MCF 10A (cell line): ENCODE data around the gene BMPER. TPM values are rescaled to one million over a fixed set of nuclear protein-coding genes. Genes with fewer than 3 reads are reported as not detected.

Source experiments
- BruUV-seq: library from RNA; stranded (reverse); fragments of 400-500 nt; replicated peaks from 2 replicates; lab custom pipeline; 2021; lab: Mats Ljungman, UMichigan
- CTCF ChIA-PET: fragments of 300-600 bp; sonication (Branson Sonifier 250); formaldehyde crosslinking; extraction: SDS; loops from one replicate; lab custom pipeline; 2021; ENCODE audit warnings: antibody characterized with exemption, inconsistent platforms; lab: Yijun Ruan, JAX
- POLR2A ChIA-PET: fragments of 300-600, 350-650 bp; sonication (Branson Sonifier 250); formaldehyde crosslinking; extraction: SDS; loops from one replicate; lab custom pipeline; 2020; ENCODE audit warnings: antibody characterized with exemption, inconsistent platforms; lab: Yijun Ruan, JAX
- DNase-seq: peaks from one replicate; pipeline ENCODE4 v3.0.0-alpha.2; 2018; ENCODE audit not compliant: unreplicated experiment
- H3K27ac Mint-ChIP-seq: one replicate; pipeline ENCODE4 v1.8.0; 2022; ENCODE audit warnings: mild to moderate bottlenecking, low read depth, mixed read lengths; ENCODE audit not compliant: unreplicated experiment
- H3K27me3 Mint-ChIP-seq: one replicate; pipeline ENCODE4 v1.8.0; 2022; ENCODE audit warnings: mixed read lengths; ENCODE audit not compliant: insufficient read depth, unreplicated experiment
- H3K36me3 Mint-ChIP-seq: one replicate; pipeline ENCODE4 v1.8.0; 2022; ENCODE audit warnings: mild to moderate bottlenecking, moderate library complexity, mixed read lengths; ENCODE audit not compliant: insufficient read depth, unreplicated experiment
- H3K4me1 Mint-ChIP-seq: one replicate; pipeline ENCODE4 v1.8.0; 2022; ENCODE audit warnings: mixed read lengths; ENCODE audit not compliant: insufficient read depth, unreplicated experiment
- H3K4me3 Mint-ChIP-seq: one replicate; pipeline ENCODE4 v1.8.0; 2022; ENCODE audit warnings: mild to moderate bottlenecking, moderate library complexity, mixed read lengths; ENCODE audit not compliant: unreplicated experiment
- H3K9me3 Mint-ChIP-seq: one replicate; pipeline ENCODE4 v1.8.0; 2022; ENCODE audit warnings: mixed read lengths; ENCODE audit not compliant: unreplicated experiment
- intact Hi-C: fragments of 100-400 bp; cut with micrococcal nuclease; formaldehyde crosslinking; loops from 2 replicates; pipeline ENCODE4 v1.14.1; 2022
- total RNA-seq: library from RNA; stranded (reverse); gene quantifications from 2 replicates; pipeline ENCODE4 v1.2.3, GENCODE V29; 2022
- TF ChIP-seq, protein P1 (sequence below): fragments of 200-600 bp; IDR thresholded peaks from one replicate; pipeline ENCODE4 v1.8.0; 2022; ENCODE audit warnings: antibody characterized with exemption, mild to moderate bottlenecking; ENCODE audit not compliant: unreplicated experiment

Gene BMPER
- total RNA-seq, 1 experiment from 2014 or later: 0.40 TPM

GRCh38 chr7:34191771-34192479 is 286.6 kb downstream of the BMPER start:
- no peak for DNase-seq
- TF ChIP-seq, protein P1, sequence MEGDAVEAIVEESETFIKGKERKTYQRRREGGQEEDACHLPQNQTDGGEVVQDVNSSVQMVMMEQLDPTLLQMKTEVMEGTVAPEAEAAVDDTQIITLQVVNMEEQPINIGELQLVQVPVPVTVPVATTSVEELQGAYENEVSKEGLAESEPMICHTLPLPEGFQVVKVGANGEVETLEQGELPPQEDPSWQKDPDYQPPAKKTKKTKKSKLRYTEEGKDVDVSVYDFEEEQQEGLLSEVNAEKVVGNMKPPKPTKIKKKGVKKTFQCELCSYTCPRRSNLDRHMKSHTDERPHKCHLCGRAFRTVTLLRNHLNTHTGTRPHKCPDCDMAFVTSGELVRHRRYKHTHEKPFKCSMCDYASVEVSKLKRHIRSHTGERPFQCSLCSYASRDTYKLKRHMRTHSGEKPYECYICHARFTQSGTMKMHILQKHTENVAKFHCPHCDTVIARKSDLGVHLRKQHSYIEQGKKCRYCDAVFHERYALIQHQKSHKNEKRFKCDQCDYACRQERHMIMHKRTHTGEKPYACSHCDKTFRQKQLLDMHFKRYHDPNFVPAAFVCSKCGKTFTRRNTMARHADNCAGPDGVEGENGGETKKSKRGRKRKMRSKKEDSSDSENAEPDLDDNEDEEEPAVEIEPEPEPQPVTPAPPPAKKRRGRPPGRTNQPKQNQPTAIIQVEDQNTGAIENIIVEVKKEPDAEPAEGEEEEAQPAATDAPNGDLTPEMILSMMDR: no peak
- Mint-ChIP-seq H3K27ac (no peak overlapping the region), H3K27me3 (no peaks in the 10 kb centered on the region), H3K4me1 (no peaks in the 10 kb centered on the region), H3K36me3 (no peaks in the 10 kb centered on the region), H3K9me3 (no peaks in the 10 kb centered on the region), H3K4me3 (no peak overlapping the region)
- BruUV-seq: no TSS peak
- POLR2A ChIA-PET: no interaction called here
- CTCF ChIA-PET: no interaction called here
- intact Hi-C loops: no loop called here

- Mint-ChIP-seq H3K27ac (no peak overlapping the region), H3K4me1 (no peaks in the 10 kb centered on the region), H3K36me3 (no peaks in the 10 kb centered on the region), H3K4me3 (no peak overlapping the region), H3K9me3 (no peaks in the 10 kb centered on the region), H3K27me3 (no peaks in the 10 kb centered on the region)
- ChIA-PET CTCF (no interaction called here), POLR2A (no interaction called here)
- no peak for DNase-seq
- intact Hi-C loops: no loop called here
- TF ChIP-seq, protein P1: no peak
- BruUV-seq: no TSS peak
These were observed 287.6 kb downstream of the BMPER start for GRCh38 chr7:34192906-34193305.

GRCh38 chr7:34198231-34198641 is 292.9 kb downstream of the BMPER start:
- Mint-ChIP-seq H3K27me3 (no peaks in the 10 kb centered on the region), H3K36me3 (no peaks in the 10 kb centered on the region), H3K4me3 (no peak overlapping the region), H3K27ac (no peak overlapping the region), H3K9me3 (no peaks in the 10 kb centered on the region), H3K4me1 (no peaks in the 10 kb centered on the region)
- POLR2A ChIA-PET: no interaction called here
- no TSS peak for BruUV-seq
- TF ChIP-seq, protein P1: no peak
- intact Hi-C loops: no loop called here
- no peak for DNase-seq
- CTCF ChIA-PET: interaction anchor here (0.5 kb wide), 1 partner anchor 208 kb away, joined by 4 read pairs; no protein-coding TSS in a partner anchor
